Measurements from ENCODE around the gene FAM227A. TPM values are rescaled to one million over a fixed set of nuclear protein-coding genes. Genes with fewer than 3 reads are reported as not detected.
A peak's percentile ranks its signal among the peaks of the same experiment; 100 is the strongest.

FAM227A gene
- total and polyA plus RNA-seq, 2 of the 13 experiments (the other 11 are each of a cell fraction or from before 2014, with no cell fraction given), result 1.0 to 1.5 TPM

DNA sequence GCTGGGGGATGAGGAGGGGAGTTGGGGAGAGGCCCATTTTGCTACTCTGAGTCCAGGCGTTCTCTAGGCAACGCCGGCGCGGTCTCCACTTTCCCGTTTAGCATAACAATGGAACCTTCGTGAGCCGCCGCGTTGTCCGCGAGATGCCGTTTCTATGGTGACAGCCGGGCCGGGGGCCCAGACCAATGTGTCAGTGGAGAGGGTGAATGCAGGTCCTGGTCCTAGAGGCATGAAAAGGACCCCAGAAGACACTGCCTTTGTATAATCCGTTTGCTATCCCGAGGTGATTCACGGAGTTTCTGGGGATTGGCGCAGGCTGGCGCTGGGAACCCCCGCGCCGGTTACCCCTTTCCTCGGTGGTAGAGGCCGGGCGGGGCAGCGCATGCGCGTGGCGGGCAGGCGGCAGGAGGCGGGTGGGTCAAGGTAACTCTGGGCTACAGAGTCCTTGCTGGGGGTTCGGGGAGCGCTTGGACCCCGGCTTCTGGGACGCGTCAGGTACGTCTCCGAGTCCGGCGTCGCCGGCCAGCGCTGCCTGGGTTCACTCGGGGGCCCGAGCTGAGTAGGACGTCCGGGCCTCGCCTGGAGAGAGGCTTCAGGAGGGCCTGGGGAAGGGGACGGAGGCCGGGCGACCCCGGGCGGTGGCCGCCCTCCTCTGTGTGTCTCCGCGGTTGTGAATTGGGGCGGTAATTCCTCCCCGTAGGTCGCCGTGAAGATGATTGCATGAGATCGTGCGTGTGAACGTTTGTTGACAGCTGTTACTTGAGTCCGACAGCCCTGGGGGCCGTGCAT, at the start of gene FAM227A, which contains the start of gene CBY1 (continued):
- TF ChIP-seq KDM6A (CRISPR knock-in tag; IDR thresholded peaks at IDR 0.05; ENCODE audit: low read depth) (no peak), ZNF383 (CRISPR knock-in tag; IDR thresholded peaks at IDR 0.05; ENCODE audit: borderline replicate concordance) (no peak), NCOA5 (CRISPR knock-in tag; IDR thresholded peaks at IDR 0.05) (no peak), AHR (CRISPR knock-in tag; IDR thresholded peaks at IDR 0.05) (no peak), SALL1 (CRISPR knock-in tag; IDR thresholded peaks at IDR 0.05) (0 out of 2 replicates have a peak, but pooled peaks have one; percentile 47), ZNF775 (CRISPR knock-in tag; IDR thresholded peaks at IDR 0.05; ENCODE audit: borderline replicate concordance) (no peak), MED13 (CRISPR knock-in tag; IDR thresholded peaks at IDR 0.05) (no peak; the same call in 1 of the 2 replicates), NR2C2 (CRISPR knock-in tag; IDR thresholded peaks at IDR 0.05; ENCODE audit: borderline replicate concordance) (peak; percentile 24), ZNF33A (CRISPR knock-in tag; IDR thresholded peaks at IDR 0.05; ENCODE audit: borderline replicate concordance) (0 out of 2 replicates have a peak, but pooled peaks have one; percentile 17)
- TF ChIP-seq, protein P1, sequence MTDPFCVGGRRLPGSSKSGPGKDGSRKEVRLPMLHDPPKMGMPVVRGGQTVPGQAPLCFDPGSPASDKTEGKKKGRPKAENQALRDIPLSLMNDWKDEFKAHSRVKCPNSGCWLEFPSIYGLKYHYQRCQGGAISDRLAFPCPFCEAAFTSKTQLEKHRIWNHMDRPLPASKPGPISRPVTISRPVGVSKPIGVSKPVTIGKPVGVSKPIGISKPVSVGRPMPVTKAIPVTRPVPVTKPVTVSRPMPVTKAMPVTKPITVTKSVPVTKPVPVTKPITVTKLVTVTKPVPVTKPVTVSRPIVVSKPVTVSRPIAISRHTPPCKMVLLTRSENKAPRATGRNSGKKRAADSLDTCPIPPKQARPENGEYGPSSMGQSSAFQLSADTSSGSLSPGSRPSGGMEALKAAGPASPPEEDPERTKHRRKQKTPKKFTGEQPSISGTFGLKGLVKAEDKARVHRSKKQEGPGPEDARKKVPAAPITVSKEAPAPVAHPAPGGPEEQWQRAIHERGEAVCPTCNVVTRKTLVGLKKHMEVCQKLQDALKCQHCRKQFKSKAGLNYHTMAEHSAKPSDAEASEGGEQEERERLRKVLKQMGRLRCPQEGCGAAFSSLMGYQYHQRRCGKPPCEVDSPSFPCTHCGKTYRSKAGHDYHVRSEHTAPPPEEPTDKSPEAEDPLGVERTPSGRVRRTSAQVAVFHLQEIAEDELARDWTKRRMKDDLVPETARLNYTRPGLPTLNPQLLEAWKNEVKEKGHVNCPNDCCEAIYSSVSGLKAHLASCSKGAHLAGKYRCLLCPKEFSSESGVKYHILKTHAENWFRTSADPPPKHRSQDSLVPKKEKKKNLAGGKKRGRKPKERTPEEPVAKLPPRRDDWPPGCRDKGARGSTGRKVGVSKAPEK (CRISPR knock-in tag; IDR thresholded peaks at IDR 0.05; ENCODE audit: borderline replicate concordance), result no peak
- TF ChIP-seq, protein P2, sequence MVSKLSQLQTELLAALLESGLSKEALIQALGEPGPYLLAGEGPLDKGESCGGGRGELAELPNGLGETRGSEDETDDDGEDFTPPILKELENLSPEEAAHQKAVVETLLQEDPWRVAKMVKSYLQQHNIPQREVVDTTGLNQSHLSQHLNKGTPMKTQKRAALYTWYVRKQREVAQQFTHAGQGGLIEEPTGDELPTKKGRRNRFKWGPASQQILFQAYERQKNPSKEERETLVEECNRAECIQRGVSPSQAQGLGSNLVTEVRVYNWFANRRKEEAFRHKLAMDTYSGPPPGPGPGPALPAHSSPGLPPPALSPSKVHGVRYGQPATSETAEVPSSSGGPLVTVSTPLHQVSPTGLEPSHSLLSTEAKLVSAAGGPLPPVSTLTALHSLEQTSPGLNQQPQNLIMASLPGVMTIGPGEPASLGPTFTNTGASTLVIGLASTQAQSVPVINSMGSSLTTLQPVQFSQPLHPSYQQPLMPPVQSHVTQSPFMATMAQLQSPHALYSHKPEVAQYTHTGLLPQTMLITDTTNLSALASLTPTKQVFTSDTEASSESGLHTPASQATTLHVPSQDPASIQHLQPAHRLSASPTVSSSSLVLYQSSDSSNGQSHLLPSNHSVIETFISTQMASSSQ (IDR thresholded peaks at IDR 0.05; ENCODE audit: low read depth), result no peak
- TF ChIP-seq, protein P2 (CRISPR knock-in tag; IDR thresholded peaks at IDR 0.05; ENCODE audit: borderline replicate concordance), result 0 out of 2 replicates have a peak, but pooled peaks have one; percentile 20
- TF ChIP-seq, protein P3, sequence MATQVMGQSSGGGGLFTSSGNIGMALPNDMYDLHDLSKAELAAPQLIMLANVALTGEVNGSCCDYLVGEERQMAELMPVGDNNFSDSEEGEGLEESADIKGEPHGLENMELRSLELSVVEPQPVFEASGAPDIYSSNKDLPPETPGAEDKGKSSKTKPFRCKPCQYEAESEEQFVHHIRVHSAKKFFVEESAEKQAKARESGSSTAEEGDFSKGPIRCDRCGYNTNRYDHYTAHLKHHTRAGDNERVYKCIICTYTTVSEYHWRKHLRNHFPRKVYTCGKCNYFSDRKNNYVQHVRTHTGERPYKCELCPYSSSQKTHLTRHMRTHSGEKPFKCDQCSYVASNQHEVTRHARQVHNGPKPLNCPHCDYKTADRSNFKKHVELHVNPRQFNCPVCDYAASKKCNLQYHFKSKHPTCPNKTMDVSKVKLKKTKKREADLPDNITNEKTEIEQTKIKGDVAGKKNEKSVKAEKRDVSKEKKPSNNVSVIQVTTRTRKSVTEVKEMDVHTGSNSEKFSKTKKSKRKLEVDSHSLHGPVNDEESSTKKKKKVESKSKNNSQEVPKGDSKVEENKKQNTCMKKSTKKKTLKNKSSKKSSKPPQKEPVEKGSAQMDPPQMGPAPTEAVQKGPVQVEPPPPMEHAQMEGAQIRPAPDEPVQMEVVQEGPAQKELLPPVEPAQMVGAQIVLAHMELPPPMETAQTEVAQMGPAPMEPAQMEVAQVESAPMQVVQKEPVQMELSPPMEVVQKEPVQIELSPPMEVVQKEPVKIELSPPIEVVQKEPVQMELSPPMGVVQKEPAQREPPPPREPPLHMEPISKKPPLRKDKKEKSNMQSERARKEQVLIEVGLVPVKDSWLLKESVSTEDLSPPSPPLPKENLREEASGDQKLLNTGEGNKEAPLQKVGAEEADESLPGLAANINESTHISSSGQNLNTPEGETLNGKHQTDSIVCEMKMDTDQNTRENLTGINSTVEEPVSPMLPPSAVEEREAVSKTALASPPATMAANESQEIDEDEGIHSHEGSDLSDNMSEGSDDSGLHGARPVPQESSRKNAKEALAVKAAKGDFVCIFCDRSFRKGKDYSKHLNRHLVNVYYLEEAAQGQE (IDR thresholded peaks at IDR 0.05; ENCODE audit: borderline replicate concordance in 1 of 2, low read depth in 1 of 2, low read length in 2 of 2), result no peak
- TF ChIP-seq, protein P4, sequence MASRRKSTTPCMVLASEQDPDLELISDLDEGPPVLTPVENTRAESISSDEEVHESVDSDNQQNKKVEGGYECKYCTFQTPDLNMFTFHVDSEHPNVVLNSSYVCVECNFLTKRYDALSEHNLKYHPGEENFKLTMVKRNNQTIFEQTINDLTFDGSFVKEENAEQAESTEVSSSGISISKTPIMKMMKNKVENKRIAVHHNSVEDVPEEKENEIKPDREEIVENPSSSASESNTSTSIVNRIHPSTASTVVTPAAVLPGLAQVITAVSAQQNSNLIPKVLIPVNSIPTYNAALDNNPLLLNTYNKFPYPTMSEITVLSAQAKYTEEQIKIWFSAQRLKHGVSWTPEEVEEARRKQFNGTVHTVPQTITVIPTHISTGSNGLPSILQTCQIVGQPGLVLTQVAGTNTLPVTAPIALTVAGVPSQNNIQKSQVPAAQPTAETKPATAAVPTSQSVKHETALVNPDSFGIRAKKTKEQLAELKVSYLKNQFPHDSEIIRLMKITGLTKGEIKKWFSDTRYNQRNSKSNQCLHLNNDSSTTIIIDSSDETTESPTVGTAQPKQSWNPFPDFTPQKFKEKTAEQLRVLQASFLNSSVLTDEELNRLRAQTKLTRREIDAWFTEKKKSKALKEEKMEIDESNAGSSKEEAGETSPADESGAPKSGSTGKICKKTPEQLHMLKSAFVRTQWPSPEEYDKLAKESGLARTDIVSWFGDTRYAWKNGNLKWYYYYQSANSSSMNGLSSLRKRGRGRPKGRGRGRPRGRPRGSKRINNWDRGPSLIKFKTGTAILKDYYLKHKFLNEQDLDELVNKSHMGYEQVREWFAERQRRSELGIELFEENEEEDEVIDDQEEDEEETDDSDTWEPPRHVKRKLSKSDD (CRISPR knock-in tag; IDR thresholded peaks at IDR 0.05; ENCODE audit: low read depth), result no peak

All from HepG2 (cell line).